ENCODE measurements around the gene FAM107A. TPM values are rescaled to one million over a fixed set of nuclear protein-coding genes. Genes with fewer than 3 reads are reported as not detected.

Gene FAM107A
- total RNA-seq, 4 donors from 2014 or later: 62.3 to 137 (median 83.3) TPM

DNA sequence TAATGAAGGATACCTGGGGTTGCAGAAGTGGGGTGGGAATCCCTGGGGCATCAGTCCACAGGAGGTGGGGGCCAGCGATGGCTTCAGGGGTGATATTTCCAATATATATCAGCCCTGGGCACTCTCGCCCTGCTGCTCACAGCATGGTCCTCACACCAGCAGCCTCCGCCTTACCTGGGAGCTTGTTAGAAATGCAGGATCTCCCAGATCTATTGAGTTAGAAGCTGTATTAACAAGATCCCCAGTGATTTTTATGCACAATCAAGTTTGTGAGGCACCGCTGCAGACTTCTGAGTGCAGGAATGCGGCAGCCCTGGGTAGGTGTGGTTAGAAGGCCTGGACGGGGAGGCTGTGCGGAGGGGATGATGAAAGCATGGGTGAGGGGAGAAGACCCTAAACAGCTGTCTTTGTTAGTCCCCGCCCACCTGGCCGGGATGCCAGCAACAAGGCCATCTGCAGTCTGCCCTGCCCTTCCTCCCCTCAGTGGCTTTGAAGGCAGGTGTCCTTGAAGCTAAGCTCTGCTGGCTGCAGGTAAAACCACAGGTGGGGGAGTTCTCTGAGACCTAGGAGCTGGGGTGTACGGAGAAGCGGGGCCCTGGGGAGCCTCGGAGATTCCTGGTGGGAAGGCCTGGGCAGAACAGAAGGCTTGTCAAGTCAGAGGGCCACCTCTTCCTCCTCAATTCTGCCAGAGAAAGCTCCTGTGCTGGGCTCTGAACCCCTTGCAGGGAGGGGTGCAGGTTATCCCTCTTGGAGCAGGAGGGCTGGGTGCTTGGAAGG lies 11.4 kb downstream of the FAM107A start:
- Histone ChIP-seq H3K4me1 (peaks cover 10 to 28% of the 10 kb centered on the region in 2 donors), H3K36me3 (peaks cover 0 to 17% of the 10 kb centered on the region in 2 donors), H3K27ac (no peak overlapping the region), H3K27me3 (no peaks in the 10 kb centered on the region), H3K9me3 (no peaks in the 10 kb centered on the region), H3K4me3 (replicated peaks in 1 of 3) (no peak overlapping the region)
- no peak for TF ChIP-seq CTCF (IDR thresholded peaks at IDR 0.05)
- TF ChIP-seq POLR2A (IDR thresholded peaks at IDR 0.05): no peak
- WGBS, 2 donors: 86 to 89% methylated on average over 9 to 10 of the region's 12 CpGs
- intact Hi-C loops (cut with DNase I): loop anchor here (2.0 kb wide), 1 partner anchor 65 kb away; no protein-coding TSS in a partner anchor
- no peak for DNase-seq

DNA sequence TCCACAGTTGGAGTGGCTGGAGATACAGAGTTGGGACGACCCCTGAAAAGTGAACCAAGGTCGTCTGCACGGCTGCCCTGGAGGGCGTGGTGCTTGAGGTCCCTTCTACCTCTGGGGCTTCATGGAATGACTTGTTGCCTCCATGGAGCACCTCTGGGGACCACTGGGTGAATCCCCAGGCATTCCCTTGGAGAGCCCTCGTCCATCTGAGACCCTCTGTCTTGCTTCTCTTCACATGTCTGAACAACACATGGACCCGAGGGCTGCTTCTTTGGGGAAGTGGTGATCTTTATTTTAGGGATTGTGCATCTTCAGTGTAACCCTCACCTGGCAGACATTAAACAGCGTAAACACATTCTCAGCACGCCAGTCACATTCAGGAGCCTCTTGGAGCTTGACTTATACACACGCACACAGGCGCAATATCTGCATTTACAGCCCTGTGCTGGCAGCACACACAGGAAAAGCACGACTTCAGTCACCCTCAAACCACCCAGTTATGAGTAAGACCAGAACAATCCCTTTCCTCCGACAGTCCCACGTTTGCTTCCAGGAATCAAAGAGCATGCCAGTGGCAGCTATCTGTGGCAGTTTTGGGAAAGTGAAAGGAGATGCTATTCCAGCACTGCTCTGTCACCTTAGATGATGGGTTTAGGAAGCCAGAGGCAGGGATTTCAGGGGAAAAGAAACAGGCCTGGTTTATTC lies 12.6 kb downstream of the FAM107A start:
- intact Hi-C loops (cut with DNase I): no loop called here
- Histone ChIP-seq H3K4me3 (replicated peaks in 1 of 3) (no peak overlapping the region), H3K27ac (no peak overlapping the region), H3K4me1 (peaks cover 9 to 16% of the 10 kb centered on the region in 2 donors), H3K9me3 (no peaks in the 10 kb centered on the region), H3K27me3 (no peaks in the 10 kb centered on the region), H3K36me3 (peaks cover 0 to 17% of the 10 kb centered on the region in 2 donors)
- WGBS, 2 donors: 85 to 87% methylated on average over 13 of the region's 13 CpGs
- DNase-seq: no peak
- TF ChIP-seq CTCF (IDR thresholded peaks at IDR 0.05) (no peak), POLR2A (IDR thresholded peaks at IDR 0.05) (no peak)

DNA sequence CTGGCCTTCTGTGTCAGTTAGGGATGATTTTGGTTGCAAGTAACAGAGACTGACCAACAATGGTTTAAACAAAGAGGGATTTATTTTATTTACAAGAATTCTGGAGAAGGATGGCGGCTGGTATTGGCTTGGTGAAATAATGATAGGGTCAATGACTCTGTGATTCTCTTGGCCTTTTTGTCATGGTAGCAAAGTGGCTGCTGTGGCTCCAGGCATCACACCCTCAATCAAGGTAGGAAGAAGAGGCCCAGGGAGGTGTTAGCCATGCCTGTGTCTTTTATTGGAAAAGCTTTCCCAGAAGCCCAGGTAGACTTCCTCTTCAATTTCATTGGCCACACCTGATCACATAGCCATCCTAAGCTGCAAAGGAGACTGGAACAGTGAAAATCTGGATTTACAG lies 13.1 kb downstream of the FAM107A start:
- H3K27ac ChIP-seq: no peak overlapping the region
- H3K27me3 ChIP-seq: no peaks in the 10 kb centered on the region
- WGBS, 2 donors: 96 to 100% methylated on average over 1 of the region's 1 CpG
- intact Hi-C loops (cut with DNase I): no loop called here
- H3K4me1 ChIP-seq: peaks cover 5 to 11% of the 10 kb centered on the region in 2 donors
- no peak for DNase-seq
- no peaks in the 10 kb centered on the region for H3K9me3 ChIP-seq
- H3K36me3 ChIP-seq: peaks cover 0 to 17% of the 10 kb centered on the region in 2 donors
- H3K4me3 ChIP-seq (replicated peaks in 1 of 3): no peak overlapping the region
- TF ChIP-seq CTCF (IDR thresholded peaks at IDR 0.05) (no peak), POLR2A (IDR thresholded peaks at IDR 0.05) (no peak)

- intact Hi-C loops (cut with DNase I): no loop called here
- Histone ChIP-seq H3K36me3 (peaks cover 0 to 17% of the 10 kb centered on the region in 2 donors), H3K4me3 (replicated peaks in 1 of 3) (no peak overlapping the region), H3K27ac (no peak overlapping the region), H3K9me3 (no peaks in the 10 kb centered on the region), H3K4me1 (peaks cover 5 to 6% of the 10 kb centered on the region in 2 donors), H3K27me3 (no peaks in the 10 kb centered on the region)
- TF ChIP-seq POLR2A (IDR thresholded peaks at IDR 0.05) (no peak), CTCF (IDR thresholded peaks at IDR 0.05) (no peak)
- 82 to 86% methylated on average over 6 of the region's 6 CpGs for WGBS, 2 donors
- DNase-seq: no peak
Measured at GRCh38 chr3:58563386-58564035, 13.7 kb downstream of the FAM107A start.

Measured in thyroid gland (tissue), 4 donors.